ENCODE data around the gene SLK.

GRCh38 chr10:104059364-104059763 is 92.4 kb downstream of the SLK start:
- TF ChIP-seq SIN3A (IDR thresholded peaks at IDR 0.05; ENCODE audit: borderline replicate concordance, insufficient read depth, low read length), result no peak
- no peak for TF ChIP-seq REST (IDR thresholded peaks at IDR 0.05; ENCODE audit: insufficient read depth in 1 of 2, low read depth in 2 of 2, low read length in 2 of 2)

All from PFSK-1 (cell line).